ENCODE measurements around the gene NBEAL1.

Gene NBEAL1

DNA sequence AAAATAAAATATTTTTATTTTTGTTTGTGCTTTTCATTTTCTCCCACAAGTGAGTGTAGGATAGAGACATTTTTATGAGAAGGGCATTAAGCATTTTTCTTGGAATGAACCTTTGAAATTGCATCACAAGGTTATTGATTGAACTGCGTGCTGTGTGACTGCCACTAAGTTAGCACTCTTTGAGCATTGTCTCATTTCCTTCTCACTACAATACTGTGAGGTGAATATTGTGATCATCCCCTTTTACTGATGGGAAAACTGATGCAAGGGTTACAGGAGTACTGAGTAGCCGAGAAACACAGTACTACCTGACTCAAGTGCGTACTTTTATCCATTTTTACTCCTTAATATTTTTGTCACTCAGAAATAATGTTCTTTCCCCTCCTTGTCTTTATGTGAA is 2.0 kb downstream of the NBEAL1 start:
- H3K27ac ChIP-seq (ENCODE audit: poor library complexity, severe bottlenecking), result peak overlapping the region; percentile 55
- H3K4me3 ChIP-seq (ENCODE audit: severe bottlenecking), result peak overlapping the region; percentile 65
- no peak for ATAC-seq (ENCODE audit: low read depth)
- no peak for DNase-seq (ENCODE audit: low spot score)
- no peak for TF ChIP-seq CTCF (IDR thresholded peaks at IDR 0.05; ENCODE audit: poor library complexity, severe bottlenecking)
- no peaks in the 10 kb centered on the region for H3K27me3 ChIP-seq (ENCODE audit: insufficient read depth, poor library complexity, severe bottlenecking)
- no peaks in the 10 kb centered on the region for H3K9me3 ChIP-seq (ENCODE audit: severe bottlenecking)
- H3K4me1 ChIP-seq (ENCODE audit: insufficient read depth, poor library complexity, severe bottlenecking), result peaks cover 10% of the 10 kb centered on the region
- peaks cover 23% of the 10 kb centered on the region; the same call in 1 of the 2 replicates for H3K36me3 ChIP-seq (ENCODE audit: low read depth)

GRCh38 chr2:203018181-203018580 is 3.5 kb downstream of the NBEAL1 start:
- Histone ChIP-seq H3K4me1 (ENCODE audit: insufficient read depth, poor library complexity, severe bottlenecking) (peaks cover 17% of the 10 kb centered on the region), H3K27me3 (ENCODE audit: insufficient read depth, poor library complexity, severe bottlenecking) (no peaks in the 10 kb centered on the region), H3K27ac (ENCODE audit: poor library complexity, severe bottlenecking) (no peak overlapping the region), H3K4me3 (ENCODE audit: severe bottlenecking) (peak overlapping the region; percentile 65), H3K36me3 (ENCODE audit: low read depth) (peaks cover 23% of the 10 kb centered on the region; the same call in 1 of the 2 replicates), H3K9me3 (ENCODE audit: severe bottlenecking) (no peaks in the 10 kb centered on the region)
- DNase-seq (ENCODE audit: low spot score) (no peak), ATAC-seq (ENCODE audit: low read depth) (no peak)
- TF ChIP-seq CTCF (IDR thresholded peaks at IDR 0.05; ENCODE audit: poor library complexity, severe bottlenecking), result no peak

- no peaks in the 10 kb centered on the region for H3K9me3 ChIP-seq (ENCODE audit: severe bottlenecking)
- H3K27ac ChIP-seq (ENCODE audit: poor library complexity, severe bottlenecking), result no peak overlapping the region
- H3K27me3 ChIP-seq (ENCODE audit: insufficient read depth, poor library complexity, severe bottlenecking), result no peaks in the 10 kb centered on the region
- TF ChIP-seq CTCF (IDR thresholded peaks at IDR 0.05; ENCODE audit: poor library complexity, severe bottlenecking), result peak; percentile 22
- DNase-seq (ENCODE audit: low spot score) (no peak), ATAC-seq (ENCODE audit: low read depth) (no peak)
- no peak overlapping the region for H3K4me3 ChIP-seq (ENCODE audit: severe bottlenecking)
- peaks cover 17% of the 10 kb centered on the region for H3K4me1 ChIP-seq (ENCODE audit: insufficient read depth, poor library complexity, severe bottlenecking)
- H3K36me3 ChIP-seq (ENCODE audit: low read depth), result peaks cover 23% of the 10 kb centered on the region; the same call in 1 of the 2 replicates
Measured at GRCh38 chr2:203019142-203019541, 4.5 kb downstream of the NBEAL1 start.

- Histone ChIP-seq H3K27ac (ENCODE audit: poor library complexity, severe bottlenecking) (no peak overlapping the region), H3K4me3 (ENCODE audit: severe bottlenecking) (no peak overlapping the region), H3K36me3 (ENCODE audit: low read depth) (peaks cover 23% of the 10 kb centered on the region; the same call in 1 of the 2 replicates), H3K27me3 (ENCODE audit: insufficient read depth, poor library complexity, severe bottlenecking) (no peaks in the 10 kb centered on the region), H3K9me3 (ENCODE audit: severe bottlenecking) (no peaks in the 10 kb centered on the region), H3K4me1 (ENCODE audit: insufficient read depth, poor library complexity, severe bottlenecking) (peaks cover 17% of the 10 kb centered on the region)
- DNase-seq (ENCODE audit: low spot score), result no peak
- no peak for TF ChIP-seq CTCF (IDR thresholded peaks at IDR 0.05; ENCODE audit: poor library complexity, severe bottlenecking)
- ATAC-seq (ENCODE audit: low read depth), result no peak
Measured at GRCh38 chr2:203021991-203022390, 7.3 kb downstream of the NBEAL1 start.

DNA sequence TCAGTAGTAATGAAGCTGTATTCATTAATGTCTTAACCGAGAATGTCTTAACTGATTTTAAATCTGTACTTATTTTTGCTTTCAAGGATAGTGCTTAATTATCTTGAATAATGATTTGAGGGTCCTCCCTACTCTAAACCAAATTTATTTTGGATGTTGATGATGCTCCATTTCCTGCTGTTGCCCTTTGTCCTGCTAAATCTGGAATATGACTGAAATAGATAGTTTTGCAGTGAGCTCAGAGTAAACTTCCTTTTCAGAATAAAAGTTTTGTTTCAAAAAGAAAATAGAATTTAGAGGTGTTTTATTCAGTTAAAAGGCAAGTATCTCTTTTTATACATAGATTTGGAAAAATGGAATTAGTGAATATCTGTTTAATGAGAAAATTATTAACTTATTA is 8.1 kb downstream of the NBEAL1 start:
- no peak for TF ChIP-seq CTCF (IDR thresholded peaks at IDR 0.05; ENCODE audit: poor library complexity, severe bottlenecking)
- Histone ChIP-seq H3K4me1 (ENCODE audit: insufficient read depth, poor library complexity, severe bottlenecking) (peaks cover 17% of the 10 kb centered on the region), H3K27ac (ENCODE audit: poor library complexity, severe bottlenecking) (no peak overlapping the region), H3K9me3 (ENCODE audit: severe bottlenecking) (no peaks in the 10 kb centered on the region), H3K36me3 (ENCODE audit: low read depth) (peaks cover 23% of the 10 kb centered on the region; the same call in 1 of the 2 replicates), H3K4me3 (ENCODE audit: severe bottlenecking) (no peak overlapping the region), H3K27me3 (ENCODE audit: insufficient read depth, poor library complexity, severe bottlenecking) (no peaks in the 10 kb centered on the region)
- ATAC-seq (ENCODE audit: low read depth) (no peak), DNase-seq (ENCODE audit: low spot score) (no peak)

All from RWPE2 (cell line).